Measurements from ENCODE around the gene GRIK2. TPM values are rescaled to one million over a fixed set of nuclear protein-coding genes. Genes with fewer than 3 reads are reported as not detected.

Gene GRIK2
- total RNA-seq, 2 donors from 2014 or later: 7.7 to 12.1 TPM

DNA sequence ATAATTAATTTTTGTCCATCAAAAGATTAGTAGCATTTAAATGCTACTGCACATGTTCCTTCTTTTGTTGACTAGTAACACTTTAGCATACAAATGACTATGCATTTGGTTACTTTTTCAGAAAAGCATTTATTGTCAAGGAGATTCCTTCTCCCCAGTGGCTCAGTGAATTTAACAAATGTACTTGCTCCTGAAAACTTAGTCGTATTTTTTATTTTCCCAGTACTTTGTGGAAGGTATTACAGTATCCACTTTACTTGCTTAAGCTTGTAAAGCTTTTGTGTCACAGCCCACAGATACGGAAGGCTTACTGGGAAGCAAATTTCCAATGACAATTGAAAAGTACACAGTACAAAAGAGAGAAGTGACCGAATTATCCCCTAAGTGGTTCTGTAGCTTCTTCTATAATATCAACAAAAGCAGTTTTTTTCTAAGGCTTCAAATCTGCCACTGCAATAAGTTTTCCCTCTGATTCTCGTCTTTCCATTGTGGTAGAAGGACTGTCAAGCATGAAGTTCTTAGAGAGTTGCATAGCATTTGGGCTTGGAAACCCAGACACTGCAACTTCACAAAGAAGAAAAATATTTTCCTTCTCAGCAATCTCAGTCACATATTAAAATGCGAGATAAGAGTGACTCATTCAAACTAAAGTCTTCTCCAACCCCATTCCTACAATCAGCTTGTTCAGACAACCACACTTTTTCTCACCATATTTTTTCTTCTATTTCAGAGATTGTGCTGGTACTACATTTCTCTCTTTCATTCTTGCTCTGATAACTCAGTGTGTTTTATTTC is 431.2 kb downstream of the GRIK2 start:
- Histone ChIP-seq H3K4me3 (no peak overlapping the region), H3K27me3 (no peaks in the 10 kb centered on the region), H3K36me3 (no peaks in the 10 kb centered on the region), H3K9me3 (peaks cover 0 to 19% of the 10 kb centered on the region in 2 donors), H3K27ac (no peak overlapping the region), H3K4me1 (no peaks in the 10 kb centered on the region)
- TF ChIP-seq, protein P1, sequence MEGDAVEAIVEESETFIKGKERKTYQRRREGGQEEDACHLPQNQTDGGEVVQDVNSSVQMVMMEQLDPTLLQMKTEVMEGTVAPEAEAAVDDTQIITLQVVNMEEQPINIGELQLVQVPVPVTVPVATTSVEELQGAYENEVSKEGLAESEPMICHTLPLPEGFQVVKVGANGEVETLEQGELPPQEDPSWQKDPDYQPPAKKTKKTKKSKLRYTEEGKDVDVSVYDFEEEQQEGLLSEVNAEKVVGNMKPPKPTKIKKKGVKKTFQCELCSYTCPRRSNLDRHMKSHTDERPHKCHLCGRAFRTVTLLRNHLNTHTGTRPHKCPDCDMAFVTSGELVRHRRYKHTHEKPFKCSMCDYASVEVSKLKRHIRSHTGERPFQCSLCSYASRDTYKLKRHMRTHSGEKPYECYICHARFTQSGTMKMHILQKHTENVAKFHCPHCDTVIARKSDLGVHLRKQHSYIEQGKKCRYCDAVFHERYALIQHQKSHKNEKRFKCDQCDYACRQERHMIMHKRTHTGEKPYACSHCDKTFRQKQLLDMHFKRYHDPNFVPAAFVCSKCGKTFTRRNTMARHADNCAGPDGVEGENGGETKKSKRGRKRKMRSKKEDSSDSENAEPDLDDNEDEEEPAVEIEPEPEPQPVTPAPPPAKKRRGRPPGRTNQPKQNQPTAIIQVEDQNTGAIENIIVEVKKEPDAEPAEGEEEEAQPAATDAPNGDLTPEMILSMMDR (IDR thresholded peaks at IDR 0.05): no peak
- no peak for DNase-seq (ENCODE audit: low spot score)

DNA sequence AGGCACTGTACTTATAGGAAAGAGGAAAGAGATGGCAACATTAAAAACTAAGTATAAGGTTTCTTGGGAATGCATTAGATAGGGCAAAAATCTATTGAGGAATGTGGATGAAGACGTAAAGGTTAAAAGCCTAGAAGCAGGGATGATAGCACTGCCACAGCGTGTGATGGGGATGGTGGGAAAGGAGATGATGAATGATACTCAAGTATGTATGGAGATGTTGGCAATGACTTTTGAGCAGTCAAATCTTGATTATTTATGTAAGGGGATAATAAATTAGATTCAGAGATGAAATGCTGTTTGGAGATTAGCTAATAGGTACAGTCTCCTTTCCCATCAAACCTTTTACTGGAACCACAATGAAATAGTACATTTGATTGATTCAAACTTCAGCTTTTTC is 432.8 kb downstream of the GRIK2 start:
- Histone ChIP-seq H3K4me1 (no peaks in the 10 kb centered on the region), H3K27ac (no peak overlapping the region), H3K27me3 (no peaks in the 10 kb centered on the region), H3K9me3 (peaks cover 0 to 24% of the 10 kb centered on the region in 2 donors), H3K36me3 (no peaks in the 10 kb centered on the region), H3K4me3 (no peak overlapping the region)
- no peak for DNase-seq (ENCODE audit: low spot score)
- TF ChIP-seq, protein P1 (IDR thresholded peaks at IDR 0.05): no peak

DNA sequence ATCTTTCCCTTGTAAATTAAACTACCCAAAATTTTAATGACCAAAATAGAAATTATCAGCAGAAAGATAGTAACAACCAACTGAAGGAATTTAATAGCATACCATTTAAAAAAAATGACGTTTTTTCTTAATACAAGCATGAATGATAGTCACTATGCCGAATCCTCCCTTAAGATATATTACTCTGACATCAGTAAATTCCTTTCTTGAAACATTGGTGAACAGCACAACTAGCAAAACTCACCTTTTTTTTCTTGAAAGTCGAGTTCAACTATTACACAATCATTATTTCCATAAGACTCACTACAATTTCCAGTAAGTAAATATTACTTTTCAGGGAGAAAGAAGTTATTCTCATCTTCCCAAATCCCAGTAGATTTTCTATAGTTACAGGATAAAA is 433.2 kb downstream of the GRIK2 start:
- TF ChIP-seq, protein P1 (IDR thresholded peaks at IDR 0.05): no peak
- no peak overlapping the region for H3K27ac ChIP-seq
- H3K4me3 ChIP-seq: no peak overlapping the region
- H3K27me3 ChIP-seq: no peaks in the 10 kb centered on the region
- no peaks in the 10 kb centered on the region for H3K36me3 ChIP-seq
- H3K9me3 ChIP-seq: peaks cover 0 to 24% of the 10 kb centered on the region in 2 donors
- DNase-seq (ENCODE audit: low spot score): no peak
- no peaks in the 10 kb centered on the region for H3K4me1 ChIP-seq

DNA sequence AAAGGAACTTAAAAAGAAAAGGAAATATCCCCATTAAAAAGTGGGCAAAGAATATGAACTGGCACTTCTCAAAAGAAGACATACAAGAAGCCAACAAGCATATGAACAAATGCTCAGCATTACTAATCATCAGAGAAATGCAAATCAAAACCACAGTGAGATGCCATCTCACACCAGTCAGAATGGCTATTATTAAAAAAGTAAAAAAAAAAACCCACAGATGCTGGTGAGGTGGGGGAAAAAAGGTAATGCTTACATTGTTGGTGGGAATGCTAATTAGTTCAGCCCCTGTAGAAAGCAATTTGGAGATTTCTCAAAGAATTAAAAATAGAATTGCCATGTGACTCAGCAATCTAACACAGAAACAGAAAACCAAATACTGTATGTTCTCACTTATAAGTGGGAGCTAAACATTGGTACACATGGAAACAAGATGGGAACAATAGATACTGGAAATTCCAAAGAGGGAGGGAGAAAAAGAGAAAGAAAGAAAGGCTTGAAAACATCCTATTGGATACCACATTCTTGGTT is 437.1 kb downstream of the GRIK2 start:
- no peak for DNase-seq (ENCODE audit: low spot score)

DNA sequence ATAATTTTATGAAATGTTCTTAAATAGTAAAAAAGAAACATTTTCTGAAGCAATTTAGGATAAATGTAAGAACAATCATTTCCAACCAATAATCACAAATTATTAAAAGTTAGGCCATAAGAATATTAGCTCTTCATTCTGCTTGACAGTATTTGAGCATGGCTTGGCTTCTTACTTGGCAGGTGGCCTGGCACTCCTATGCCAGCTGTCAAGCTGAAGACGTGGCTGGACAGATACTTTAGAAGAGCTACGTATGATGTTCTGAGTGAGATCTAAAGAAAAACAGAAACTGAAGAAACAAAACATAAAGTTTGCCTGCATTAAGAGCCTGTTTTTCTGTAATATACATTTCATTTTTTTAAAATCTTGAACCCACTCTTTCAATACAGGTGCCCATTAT is 438.9 kb downstream of the GRIK2 start:
- H3K27ac ChIP-seq: no peak overlapping the region
- no peak for DNase-seq (ENCODE audit: low spot score)
- H3K9me3 ChIP-seq: peaks cover 0 to 24% of the 10 kb centered on the region in 2 donors
- TF ChIP-seq, protein P1 (IDR thresholded peaks at IDR 0.05): no peak
- H3K27me3 ChIP-seq: no peaks in the 10 kb centered on the region
- no peak overlapping the region for H3K4me3 ChIP-seq
- no peaks in the 10 kb centered on the region for H3K4me1 ChIP-seq
- no peaks in the 10 kb centered on the region for H3K36me3 ChIP-seq

More for the DNA sequence above, 437.1 kb downstream of the GRIK2 start:
- H3K9me3 ChIP-seq: peaks cover 0 to 24% of the 10 kb centered on the region in 2 donors
- TF ChIP-seq, protein P1 (IDR thresholded peaks at IDR 0.05): no peak
- no peak overlapping the region for H3K27ac ChIP-seq
- no peaks in the 10 kb centered on the region for H3K27me3 ChIP-seq
- H3K36me3 ChIP-seq: no peaks in the 10 kb centered on the region
- H3K4me1 ChIP-seq: no peaks in the 10 kb centered on the region
- no peak overlapping the region for H3K4me3 ChIP-seq

Measured in right atrium auricular region (tissue), 2 donors.